ENCODE results near the gene SUCLA2. TPM values are rescaled to one million over a fixed set of nuclear protein-coding genes. Genes with fewer than 3 reads are reported as not detected.

SUCLA2 gene
- total and polyA plus RNA-seq, 4 donors: 14.9 to 44.3 (median 28.3) TPM

DNA sequence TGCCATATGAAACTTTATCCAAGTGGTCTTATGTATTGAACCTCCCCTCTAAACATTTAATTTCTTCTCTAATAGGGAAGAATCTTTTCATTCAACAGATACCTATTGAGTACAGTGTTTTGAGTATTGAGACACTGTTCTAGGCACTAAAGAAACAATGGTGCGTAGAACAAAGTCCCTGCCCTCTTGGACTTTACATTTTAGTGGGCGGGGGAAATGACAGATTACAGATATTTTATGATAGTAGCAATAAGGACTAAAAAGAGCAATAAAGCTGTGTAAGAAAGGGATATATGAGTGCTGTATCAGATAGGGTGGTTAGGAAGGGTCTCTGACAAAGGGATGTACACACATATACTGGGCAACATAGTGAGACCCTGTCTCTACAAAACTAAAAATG is 41.8 kb upstream of the SUCLA2 start:
- Histone ChIP-seq H3K27ac (ENCODE audit: low read depth in 1 of 2, low read length in 1 of 2) (no peak overlapping the region), H3K27me3 (ENCODE audit: control insufficient read depth in 3 of 3, insufficient read depth in 3 of 3, low read length in 2 of 3) (no peaks in the 10 kb centered on the region), H3K9me3 (ENCODE audit: control insufficient read depth in 4 of 4, insufficient read depth in 3 of 4, low read length in 3 of 4) (no peaks in the 10 kb centered on the region), H3K4me1 (ENCODE audit: control insufficient read depth in 5 of 5, insufficient read depth in 5 of 5, low read length in 5 of 5) (peaks cover 0 to 5% (median 0%) of the 10 kb centered on the region in 5 donors), H3K36me3 (ENCODE audit: control insufficient read depth in 4 of 4, insufficient read depth in 4 of 4, low read length in 4 of 4) (peaks cover 3 to 19% (median 8%) of the 10 kb centered on the region in 4 donors), H3K9ac (ENCODE audit: insufficient read depth in 1 of 2, low read length in 2 of 2) (no peak overlapping the region), H3K4me3 (no peak overlapping the region)
- 97 to 99% methylated on average over 2 of the region's 2 CpGs for WGBS, 2 donors
- DNase-seq (no peak), ATAC-seq (ENCODE audit: insufficient read depth, low FRiP score) (no peak)
- TF ChIP-seq, protein P1, sequence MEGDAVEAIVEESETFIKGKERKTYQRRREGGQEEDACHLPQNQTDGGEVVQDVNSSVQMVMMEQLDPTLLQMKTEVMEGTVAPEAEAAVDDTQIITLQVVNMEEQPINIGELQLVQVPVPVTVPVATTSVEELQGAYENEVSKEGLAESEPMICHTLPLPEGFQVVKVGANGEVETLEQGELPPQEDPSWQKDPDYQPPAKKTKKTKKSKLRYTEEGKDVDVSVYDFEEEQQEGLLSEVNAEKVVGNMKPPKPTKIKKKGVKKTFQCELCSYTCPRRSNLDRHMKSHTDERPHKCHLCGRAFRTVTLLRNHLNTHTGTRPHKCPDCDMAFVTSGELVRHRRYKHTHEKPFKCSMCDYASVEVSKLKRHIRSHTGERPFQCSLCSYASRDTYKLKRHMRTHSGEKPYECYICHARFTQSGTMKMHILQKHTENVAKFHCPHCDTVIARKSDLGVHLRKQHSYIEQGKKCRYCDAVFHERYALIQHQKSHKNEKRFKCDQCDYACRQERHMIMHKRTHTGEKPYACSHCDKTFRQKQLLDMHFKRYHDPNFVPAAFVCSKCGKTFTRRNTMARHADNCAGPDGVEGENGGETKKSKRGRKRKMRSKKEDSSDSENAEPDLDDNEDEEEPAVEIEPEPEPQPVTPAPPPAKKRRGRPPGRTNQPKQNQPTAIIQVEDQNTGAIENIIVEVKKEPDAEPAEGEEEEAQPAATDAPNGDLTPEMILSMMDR (IDR thresholded peaks at IDR 0.05; ENCODE audit: control extremely low read depth, extremely low read depth): no peak

DNA sequence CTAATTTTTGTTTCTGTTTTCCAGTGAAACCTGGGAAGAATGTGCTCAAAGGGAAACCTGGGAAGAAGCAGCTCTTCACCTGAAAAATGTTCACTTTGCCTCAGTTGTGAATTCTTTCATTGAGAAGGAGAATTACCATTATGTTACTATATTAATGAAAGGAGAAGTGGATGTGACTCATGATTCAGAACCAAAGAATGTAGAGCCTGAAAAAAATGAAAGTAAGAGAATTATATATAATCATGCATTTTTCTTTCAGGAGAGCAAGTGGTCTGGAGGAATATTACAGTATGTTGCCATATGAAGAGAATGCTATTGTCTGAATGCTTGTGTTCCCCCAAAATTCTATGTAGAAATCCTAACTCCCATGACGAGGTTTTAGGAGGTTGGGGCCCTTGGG is 39.8 kb upstream of the SUCLA2 start:
- DNase-seq: no peak
- no peaks in the 10 kb centered on the region for H3K27me3 ChIP-seq (ENCODE audit: control insufficient read depth in 3 of 3, insufficient read depth in 3 of 3, low read length in 2 of 3)
- WGBS, 2 donors: 91 to 94% methylated on average over 1 of the region's 1 CpG
- H3K9me3 ChIP-seq (ENCODE audit: control insufficient read depth in 4 of 4, insufficient read depth in 3 of 4, low read length in 3 of 4): no peaks in the 10 kb centered on the region
- H3K9ac ChIP-seq (ENCODE audit: insufficient read depth in 1 of 2, low read length in 2 of 2): no peak overlapping the region
- no peak overlapping the region for H3K27ac ChIP-seq (ENCODE audit: low read depth in 1 of 2, low read length in 1 of 2)
- H3K4me3 ChIP-seq: no peak overlapping the region
- TF ChIP-seq, protein P1 (IDR thresholded peaks at IDR 0.05; ENCODE audit: control extremely low read depth, extremely low read depth): no peak
- H3K4me1 ChIP-seq (ENCODE audit: control insufficient read depth in 5 of 5, insufficient read depth in 5 of 5, low read length in 5 of 5): peaks cover 0 to 15% (median 2%) of the 10 kb centered on the region in 5 donors
- H3K36me3 ChIP-seq (ENCODE audit: control insufficient read depth in 4 of 4, insufficient read depth in 4 of 4, low read length in 4 of 4): peaks cover 3 to 19% (median 6%) of the 10 kb centered on the region in 4 donors
- ATAC-seq (ENCODE audit: insufficient read depth, low FRiP score): no peak

DNA sequence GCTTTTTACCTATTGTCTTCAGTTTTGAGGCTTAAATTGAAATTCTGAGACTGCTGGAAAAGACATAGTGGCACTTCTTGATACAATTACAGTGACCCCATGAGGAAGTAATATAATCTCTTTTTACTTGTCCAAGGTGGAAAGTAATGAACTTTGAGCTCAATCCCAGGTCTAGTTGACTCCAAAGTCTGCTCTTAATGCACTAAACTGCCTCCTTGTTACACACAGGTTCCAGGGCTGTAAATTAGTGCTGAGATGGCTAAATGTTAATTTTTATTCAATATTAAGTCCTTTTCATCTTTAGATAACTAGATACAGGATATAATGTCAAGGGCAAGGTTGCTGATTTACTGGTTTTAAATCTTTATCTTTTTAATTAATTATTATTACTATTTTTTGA is 39.0 kb upstream of the SUCLA2 start:
- DNase-seq: no peak
- Histone ChIP-seq H3K9ac (ENCODE audit: insufficient read depth in 1 of 2, low read length in 2 of 2) (no peak overlapping the region), H3K4me1 (ENCODE audit: control insufficient read depth in 5 of 5, insufficient read depth in 5 of 5, low read length in 5 of 5) (peaks cover 0 to 15% (median 2%) of the 10 kb centered on the region in 5 donors), H3K36me3 (ENCODE audit: control insufficient read depth in 4 of 4, insufficient read depth in 4 of 4, low read length in 4 of 4) (peaks cover 3 to 19% (median 6%) of the 10 kb centered on the region in 4 donors), H3K4me3 (no peak overlapping the region), H3K27me3 (ENCODE audit: control insufficient read depth in 3 of 3, insufficient read depth in 3 of 3, low read length in 2 of 3) (no peaks in the 10 kb centered on the region), H3K9me3 (ENCODE audit: control insufficient read depth in 4 of 4, insufficient read depth in 3 of 4, low read length in 3 of 4) (no peaks in the 10 kb centered on the region), H3K27ac (ENCODE audit: low read depth in 1 of 2, low read length in 1 of 2) (no peak overlapping the region)
- TF ChIP-seq, protein P1 (IDR thresholded peaks at IDR 0.05; ENCODE audit: control extremely low read depth, extremely low read depth): no peak
- no peak for ATAC-seq (ENCODE audit: insufficient read depth, low FRiP score)

DNA sequence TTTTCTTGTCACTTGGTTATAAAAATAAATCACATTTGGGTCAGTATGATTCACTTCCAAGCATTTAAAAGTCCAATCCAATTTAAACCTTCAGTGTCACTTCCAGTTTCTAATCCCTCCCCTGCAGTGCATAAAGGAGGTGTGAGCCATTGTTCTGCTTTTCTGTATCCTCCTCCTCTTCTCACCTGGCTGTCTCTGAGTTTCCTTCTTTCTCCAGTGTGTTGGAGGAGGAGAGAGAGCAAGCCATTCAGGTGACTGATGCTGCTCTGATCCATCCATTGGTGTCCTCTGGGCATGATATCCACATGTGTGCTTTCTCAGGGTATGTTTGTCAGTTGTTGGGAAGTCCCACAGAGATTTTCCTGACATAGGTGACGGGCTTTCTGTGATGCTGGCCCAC is 37.7 kb upstream of the SUCLA2 start:
- H3K36me3 ChIP-seq (ENCODE audit: control insufficient read depth in 4 of 4, insufficient read depth in 4 of 4, low read length in 4 of 4): peaks cover 3 to 19% (median 6%) of the 10 kb centered on the region in 4 donors
- DNase-seq (no peak), ATAC-seq (ENCODE audit: insufficient read depth, low FRiP score) (no peak)
- H3K4me3 ChIP-seq: no peak overlapping the region
- no peaks in the 10 kb centered on the region for H3K27me3 ChIP-seq (ENCODE audit: control insufficient read depth in 3 of 3, insufficient read depth in 3 of 3, low read length in 2 of 3)
- H3K9me3 ChIP-seq (ENCODE audit: control insufficient read depth in 4 of 4, insufficient read depth in 3 of 4, low read length in 3 of 4): no peaks in the 10 kb centered on the region
- TF ChIP-seq, protein P1 (IDR thresholded peaks at IDR 0.05; ENCODE audit: control extremely low read depth, extremely low read depth): no peak
- H3K4me1 ChIP-seq (ENCODE audit: control insufficient read depth in 5 of 5, insufficient read depth in 5 of 5, low read length in 5 of 5): peaks cover 0 to 15% (median 2%) of the 10 kb centered on the region in 5 donors
- WGBS, 2 donors: 97 to 100% methylated on average over 1 of the region's 1 CpG
- peak overlapping the region in 1 of 2 donors; percentile 55 for H3K27ac ChIP-seq (ENCODE audit: low read depth in 1 of 2, low read length in 1 of 2)
- H3K9ac ChIP-seq (ENCODE audit: insufficient read depth in 1 of 2, low read length in 2 of 2): peak overlapping the region in 1 of 2 donors; percentile 98

Data from lung (tissue), 12 donors.